OCI-M2 (cell line): ENCODE results near the gene TXK.
"Not testable (repeated sequence)": the region's sequence is repeated elsewhere in the genome, so short reads cannot be mapped to it uniquely, and the experiment has no call there.

ENCODE experiments used
- DNase-seq: peaks from one replicate; lab custom pipeline; 2025; ENCODE audit not compliant: unreplicated experiment; lab: John Stamatoyannopoulos, UW

Gene TXK

DNA sequence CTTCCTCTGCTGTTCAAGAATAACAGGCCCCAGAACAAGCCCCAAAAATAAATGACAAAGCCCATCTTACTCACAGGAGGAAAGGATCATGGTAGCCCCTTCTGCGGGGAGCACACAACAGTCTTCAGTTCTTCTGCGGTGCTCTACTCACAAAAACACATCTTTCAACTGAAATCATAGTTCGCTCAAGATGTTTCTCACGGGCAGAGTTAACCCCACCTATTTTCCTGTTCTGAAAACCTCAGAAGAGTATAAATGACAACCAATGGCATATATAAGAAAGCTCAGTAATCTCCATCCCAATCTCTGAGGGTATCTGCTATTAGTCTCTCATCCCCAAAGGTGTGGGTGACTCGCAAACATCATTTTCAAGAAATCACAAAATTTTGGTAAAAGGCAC lies at the start of gene TXK:
Gene TXK, minus strand, starts transcription at position 170 of the 400 bp plus-strand sequence. Its CDS starts 80 bp downstream, at position 90.
- DNase-seq: no peak

DNA sequence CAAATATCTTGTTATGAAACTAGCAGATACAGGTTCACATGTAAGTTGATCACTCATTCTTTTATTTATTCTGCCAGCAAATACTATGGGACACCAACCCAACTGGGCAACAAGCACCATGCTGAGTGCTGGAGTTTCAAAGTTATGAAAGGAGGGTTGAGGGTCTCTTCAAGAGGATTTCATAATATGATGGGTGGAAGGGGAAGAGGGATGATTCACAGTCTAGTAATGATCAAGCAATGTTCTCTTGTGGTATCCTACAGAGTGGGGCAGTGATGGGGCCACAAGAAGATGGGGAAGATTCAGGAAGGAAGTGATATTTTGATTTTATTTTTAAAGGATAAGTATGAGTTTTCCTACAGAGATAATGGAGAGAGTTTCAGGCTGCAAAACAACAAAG lies 46.2 kb upstream of the TXK start:
- DNase-seq: no peak

DNA sequence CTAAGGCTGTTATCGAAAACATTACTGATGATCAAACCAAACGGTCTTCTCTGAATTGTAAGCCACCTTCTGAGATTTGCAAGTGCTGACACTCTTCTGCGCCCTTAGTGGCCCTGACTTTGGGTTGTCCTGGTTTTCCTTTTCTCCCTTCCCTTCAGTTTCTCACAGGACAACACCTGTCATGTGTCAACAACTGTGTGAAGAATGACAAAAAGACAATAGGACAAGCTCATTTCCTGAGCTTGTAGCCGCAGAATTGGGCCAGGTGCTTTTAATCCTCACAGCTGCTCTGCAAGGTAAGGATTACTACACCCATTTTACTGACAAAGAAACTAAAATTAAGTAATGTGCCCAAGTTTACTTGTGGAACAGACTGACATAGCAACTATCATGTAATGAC lies 44.9 kb upstream of the TXK start:
- no peak for DNase-seq

DNA sequence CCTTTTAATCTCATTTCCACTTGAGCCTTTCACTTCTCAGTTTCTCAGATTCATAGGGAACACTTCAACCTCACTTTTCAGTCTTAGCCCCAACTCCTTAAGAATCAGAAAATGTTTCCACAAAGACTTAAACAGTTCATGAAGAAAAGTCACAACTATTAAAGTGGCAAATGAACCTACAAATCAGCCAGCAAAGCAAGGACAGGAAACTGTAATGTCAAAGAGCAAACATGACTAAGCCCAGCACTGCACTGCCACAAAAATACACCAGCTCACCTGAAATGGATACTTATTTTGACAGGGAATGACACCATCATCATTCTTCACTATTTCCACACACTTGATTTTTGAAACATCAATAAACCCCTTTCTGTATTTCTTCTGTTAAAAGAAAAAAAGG lies 41.8 kb upstream of the TXK start:
- no peak for DNase-seq

DNA sequence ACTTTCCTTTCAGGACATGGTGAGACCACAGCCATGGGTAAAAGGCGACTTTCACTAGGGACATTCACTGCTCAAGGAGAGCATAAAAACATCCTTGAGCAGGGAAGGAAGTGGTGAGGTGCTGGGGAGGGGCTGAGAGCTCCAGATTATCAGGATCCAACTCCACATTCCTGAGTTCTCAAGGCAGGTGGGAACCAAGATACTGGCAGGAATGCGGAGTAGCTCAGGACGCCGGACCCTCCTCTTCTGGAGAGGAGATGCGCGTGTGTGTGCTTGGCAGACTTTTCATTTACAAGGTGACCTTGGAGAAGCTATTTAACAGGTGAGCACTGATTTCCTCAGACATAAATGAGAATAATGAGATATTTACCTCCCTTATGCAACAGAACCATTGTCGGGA lies 41.3 kb upstream of the TXK start:
- DNase-seq: no peak

DNA sequence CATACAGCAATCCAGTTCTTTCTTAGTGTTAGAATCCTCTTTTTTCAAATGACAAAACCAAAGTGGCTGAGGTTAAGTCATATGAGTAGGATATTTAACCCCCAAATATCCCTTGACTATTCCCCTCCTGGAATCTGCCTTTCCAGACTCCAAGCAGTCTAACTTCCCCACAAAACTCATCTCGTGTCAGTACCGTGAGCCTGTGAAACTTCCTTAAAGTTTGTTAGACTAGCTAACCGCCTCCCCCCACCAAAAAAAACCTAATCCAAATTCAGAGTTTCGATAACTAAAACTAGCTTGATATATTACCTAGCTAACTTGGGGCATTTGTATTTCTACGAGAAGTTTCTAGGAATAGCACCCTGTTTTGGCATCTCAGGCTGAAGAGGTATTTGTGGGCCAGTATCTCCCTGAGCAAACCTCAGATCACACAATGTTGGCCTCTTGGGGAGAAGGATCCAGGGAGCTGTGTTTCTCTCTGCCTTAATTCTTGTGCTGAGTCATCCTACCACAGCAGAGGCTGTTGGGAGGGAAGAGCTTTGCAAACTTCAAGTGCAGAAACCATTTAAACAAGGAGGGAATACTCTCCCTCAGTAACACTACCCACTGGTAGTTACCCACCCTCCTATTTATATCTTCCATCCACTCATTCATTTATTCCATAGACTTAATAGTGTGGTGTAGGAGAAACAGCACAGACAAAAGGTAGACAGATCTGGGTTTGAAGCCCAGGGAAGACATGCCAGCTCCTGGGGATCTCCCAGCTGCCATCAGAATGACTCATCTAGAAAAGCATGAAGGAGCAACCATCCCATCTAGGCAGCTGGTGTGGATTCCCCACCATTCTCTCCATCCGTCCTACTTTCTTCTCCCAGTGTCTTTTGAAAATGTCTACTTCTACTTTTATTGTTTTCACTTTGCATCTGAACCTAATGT lies 39.3 kb upstream of the TXK start:
- no peak for DNase-seq

DNA sequence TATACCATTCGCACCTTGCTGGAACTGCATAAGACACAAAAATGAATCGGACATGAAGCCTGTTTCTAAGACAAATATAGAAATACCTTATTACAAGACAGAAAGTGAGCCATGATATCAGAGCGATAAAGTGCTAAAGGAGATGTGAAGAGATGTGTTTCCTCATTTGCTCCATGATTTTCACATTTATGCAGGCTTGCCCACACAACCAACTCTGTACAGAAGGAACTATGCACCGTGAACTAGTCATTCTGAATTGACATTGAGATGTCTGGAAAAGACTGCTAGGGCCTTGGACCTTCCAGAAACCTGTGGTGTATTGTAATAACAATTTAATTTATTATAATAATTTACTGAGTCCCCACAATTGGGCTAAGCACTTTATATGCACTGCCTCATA lies 38.6 kb upstream of the TXK start:
- no peak for DNase-seq

DNA sequence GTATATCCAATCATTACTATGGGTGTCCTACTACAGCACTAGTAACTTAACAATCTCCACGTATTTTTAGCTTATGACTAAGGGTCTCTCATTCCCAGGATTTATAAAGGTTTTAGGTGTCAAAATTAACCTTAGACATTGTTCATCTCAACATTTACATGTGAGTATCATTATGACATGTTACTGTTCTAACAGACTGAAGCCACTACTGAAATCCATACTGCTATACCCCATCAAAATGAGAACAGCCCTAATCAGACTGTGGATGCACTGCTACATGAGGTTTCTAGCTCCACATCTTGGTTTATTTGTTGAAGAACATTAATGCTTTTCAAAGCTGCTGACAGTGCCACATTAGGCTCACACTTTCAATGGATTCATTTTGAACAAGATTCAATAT lies 35.6 kb upstream of the TXK start:
- DNase-seq: no peak

DNA sequence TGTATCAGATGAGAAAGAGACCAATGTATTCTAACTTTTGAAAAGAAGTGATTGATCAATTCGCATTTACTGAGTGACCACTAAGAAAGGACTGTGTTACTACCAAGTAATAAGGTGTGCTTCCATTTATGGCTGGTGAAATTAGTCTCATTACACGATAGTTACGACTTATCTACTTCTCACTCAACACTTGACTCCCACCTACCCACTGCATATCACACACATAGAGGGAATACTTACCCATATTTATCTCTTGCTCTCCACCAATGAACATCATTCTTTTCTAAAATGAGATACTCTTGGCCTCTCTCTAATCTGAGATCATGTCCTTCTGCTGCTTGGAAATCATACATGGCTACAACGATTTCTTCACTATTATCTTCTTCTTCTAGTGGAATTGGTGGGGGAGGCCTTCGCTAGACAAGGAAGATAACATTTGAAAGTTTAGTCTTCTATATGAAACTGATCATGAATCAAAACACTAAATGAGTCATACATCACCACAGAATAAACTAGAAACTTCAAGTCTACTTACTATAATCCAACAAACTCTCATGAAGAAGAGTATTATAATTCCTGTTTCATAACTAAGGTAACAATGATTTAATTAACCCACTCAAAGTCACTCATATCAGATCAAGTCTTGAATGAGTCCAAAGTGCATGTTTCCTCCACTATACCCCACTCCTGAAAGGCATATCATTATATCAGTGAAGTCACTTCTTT lies 33.7 kb upstream of the TXK start:
- no peak for DNase-seq

DNA sequence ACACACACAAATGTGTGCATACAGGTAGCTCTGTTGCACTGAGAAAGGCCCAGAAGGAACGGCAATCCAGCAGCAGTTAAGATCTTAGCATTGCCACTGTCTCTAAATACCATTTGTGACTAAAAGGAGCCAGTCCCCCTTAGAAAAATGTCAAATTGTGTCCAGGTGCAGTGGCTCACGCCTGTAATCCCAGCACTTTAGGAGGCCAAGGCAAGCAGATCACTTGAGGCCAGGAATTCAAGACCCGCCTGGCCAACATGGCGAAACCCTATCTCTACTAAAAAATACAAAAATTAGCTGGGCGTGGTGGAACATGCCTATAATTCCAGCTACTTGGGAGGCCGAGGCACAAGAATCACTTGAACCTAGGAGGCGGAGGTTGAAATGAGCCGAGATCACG lies 30.5 kb upstream of the TXK start:
- DNase-seq: not testable (repeated sequence)

DNA sequence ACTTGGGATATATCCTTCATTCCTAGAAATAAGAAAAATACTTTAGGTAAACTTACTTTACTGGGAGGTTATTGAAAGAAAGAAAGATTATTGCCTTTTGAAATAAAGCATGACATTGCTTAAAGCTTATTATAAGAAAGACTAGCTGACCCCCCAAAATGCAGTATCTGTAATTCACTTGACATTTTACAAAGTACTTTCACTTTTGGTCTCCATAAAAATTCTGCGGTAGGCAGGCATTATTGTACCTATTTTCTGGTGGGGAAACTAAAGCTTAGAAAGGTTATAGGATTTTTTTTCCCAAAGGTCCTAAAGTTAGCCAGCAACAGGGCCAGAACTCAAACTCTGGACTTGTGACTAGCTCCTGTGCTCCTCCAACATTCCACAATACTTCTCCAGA lies 29.7 kb upstream of the TXK start:
- DNase-seq: no peak

DNA sequence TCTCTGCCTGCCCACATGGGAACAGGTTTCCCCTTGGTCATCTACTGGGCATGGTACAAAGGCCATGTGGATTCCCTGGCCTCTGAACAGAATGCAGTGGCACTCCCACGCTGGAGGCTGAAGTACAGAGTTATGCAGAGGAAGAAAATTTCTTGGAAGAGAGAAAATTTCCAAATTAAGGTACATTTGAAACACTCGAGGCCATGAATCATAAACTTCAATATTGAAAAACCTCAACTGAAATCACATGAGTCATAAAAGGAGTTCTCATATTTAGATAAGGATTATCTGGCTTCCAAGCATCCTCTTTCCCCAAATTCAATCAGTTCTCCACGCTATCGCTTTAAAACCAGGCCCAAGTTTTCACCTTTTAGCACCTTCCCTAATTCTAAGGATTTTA lies 28.1 kb upstream of the TXK start:
- DNase-seq: no peak

DNA sequence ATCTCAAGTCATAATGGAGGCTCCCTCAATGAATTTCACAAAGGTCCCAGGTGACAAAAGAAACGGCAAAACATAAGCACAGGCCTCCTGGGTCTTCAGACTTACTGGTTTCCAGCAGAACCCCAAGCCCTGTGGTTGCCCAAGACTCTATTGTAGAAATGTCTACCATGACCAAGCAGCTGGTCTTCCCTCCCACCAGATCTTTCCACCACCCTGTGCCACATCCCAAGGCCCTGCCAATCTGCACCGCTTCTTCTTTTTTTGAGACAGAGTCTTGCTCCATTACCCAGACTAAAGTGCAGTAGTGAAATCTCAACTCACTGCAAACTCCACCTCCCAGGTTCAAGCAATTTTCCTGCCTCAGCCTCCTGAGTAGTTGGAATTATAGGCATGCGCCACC lies 23.2 kb upstream of the TXK start:
- no peak for DNase-seq

DNA sequence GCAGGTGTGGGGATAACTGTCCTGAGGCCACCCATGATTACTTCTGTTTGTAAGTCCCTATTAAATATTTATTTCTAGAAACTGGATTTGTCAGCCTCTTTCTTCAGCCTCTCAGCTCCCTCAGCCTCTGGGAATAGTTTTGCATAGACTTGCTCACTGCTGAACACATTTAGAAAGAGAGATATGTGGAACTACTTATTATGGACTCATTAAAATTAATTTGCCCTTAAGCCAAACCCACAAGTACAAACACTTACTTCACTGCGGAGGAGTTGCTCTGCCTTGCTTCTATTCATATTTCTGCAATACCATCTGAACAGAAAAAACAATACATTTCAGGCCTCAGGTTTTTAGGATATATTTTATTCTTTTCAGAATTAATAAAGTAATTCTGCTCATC lies 22.4 kb upstream of the TXK start:
- no peak for DNase-seq

DNA sequence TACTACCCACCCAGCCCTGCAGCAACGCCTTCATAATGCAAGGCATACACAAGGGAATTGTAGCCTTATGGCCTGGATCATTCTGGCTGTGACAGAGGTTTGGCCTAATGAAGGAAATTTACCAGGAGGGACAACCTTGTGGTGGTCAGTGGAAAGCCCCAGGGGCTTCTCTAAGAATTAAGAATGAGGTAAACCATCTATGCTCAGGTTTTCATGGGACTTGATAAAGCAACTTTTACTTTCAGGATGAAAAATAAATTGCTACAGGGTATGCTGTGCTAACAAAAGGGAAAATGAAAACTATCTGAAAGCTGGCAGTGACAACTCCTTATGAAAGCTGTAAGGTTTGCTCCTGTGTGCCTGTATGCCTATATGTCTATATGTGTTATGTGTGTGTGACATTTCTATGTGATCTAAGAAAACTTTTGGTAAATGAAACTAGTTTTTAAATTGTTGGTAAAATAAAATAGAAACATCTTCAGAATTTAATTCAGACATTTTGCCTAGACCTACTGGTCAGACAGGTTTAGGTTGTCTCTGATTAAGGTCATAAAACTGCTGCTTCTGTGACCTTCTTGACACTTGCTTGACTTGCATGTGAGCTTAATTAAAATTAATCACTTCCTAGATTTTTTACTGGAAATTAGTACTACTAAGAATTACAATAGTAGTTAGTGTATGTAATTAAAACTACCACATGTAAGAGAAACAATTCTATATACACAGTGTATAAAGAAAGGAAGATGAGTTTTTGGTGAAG lies 19.9 kb upstream of the TXK start:
- no peak for DNase-seq

DNA sequence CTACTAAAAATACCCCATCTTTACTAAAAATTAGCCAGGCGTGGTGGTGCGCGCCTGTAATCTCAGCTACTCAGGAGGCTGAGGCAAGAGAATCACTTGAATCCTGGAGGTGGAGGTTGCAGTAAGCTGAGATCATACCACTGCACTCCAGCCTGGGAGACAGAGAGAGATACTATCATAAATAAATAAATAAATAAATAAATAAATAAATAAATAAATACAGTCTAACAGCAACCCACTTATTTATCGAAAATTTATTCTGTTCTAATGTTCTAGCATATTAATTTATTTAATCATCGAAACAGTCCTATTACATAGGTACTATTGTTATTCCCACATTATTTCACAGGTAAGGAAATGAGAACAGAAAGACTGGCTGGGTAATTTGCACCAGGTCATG lies 18.2 kb upstream of the TXK start:
- no peak for DNase-seq

DNA sequence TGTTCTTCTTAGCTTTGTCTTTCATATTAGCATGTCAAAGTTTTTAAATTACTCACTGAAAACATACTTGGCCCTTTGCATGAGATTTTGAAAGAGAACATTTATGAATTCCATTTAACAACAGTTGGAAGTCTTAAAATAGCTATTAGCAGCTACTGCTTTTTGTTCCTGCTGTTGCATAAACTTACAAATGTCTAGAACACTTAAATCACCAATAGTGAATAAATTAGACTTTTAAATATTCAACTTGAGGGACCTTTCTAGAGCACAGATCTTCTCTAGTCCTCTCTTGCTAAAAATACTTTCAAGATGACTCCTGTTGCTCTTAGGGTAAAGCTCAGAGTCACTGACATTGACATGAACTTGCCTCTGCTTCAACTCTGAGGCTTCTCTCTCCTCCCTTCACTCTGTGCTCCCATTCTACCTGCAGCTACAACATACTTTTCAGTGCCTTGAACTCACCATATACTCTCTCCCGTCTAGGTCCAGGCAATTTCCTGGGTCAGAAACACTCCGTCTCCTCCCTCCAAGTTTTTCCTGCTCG lies 15.8 kb upstream of the TXK start:
- DNase-seq: no peak

DNA sequence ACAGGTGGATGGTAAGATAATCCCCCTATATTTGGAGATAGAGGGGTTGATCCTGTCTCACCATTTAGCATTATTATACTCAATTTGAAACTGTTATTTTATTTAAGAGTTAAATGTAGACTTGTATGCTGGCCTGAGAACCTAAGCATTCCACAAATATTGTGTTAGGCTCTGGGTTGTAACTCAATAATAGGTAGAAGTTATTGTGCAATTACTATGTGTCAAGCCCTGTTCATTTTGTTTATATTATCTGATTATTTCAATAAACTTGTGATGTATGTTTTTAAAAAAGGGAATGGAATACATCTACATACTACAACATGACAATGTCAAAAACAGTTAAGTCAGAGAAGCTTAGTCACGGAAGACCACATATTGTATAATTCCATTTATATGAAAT lies 13.6 kb upstream of the TXK start:
- no peak for DNase-seq

DNA sequence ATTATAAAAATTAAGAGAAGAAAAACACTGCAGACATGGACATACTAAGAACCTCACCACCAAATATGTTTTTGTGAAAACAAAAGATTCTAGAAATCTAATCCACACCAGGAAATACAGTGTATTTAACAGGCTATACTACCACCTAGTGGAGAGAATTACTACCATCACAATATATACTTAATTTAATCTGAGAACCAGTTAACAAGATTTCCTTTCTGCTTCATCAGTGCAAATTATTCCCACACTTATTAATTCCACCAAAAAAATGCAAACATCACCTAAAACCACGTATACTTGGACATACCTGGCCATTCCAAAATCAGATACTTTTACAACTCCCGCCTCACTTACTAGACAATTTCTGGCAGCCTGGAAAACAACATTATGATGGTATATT lies 7.0 kb upstream of the TXK start:
- DNase-seq: no peak

DNA sequence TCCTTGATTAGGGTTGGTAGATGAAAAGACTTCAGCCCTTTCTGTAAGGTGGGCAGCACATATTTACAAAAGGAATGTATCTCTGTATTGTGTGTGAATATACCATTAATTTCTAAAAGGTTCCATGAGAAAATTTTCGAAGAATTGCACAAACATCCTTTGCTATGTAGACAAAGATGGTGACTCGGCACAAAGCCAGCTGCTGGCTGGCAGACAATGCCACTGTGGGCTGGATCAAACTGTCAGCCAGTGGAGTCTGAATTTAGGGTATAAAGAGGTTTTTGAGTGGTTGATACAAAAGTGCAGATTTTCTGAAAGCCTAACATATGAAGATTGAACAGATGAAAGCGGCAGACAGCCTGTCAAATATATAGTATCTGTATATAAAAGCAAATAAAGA lies 5.6 kb upstream of the TXK start:
- DNase-seq: no peak

DNA sequence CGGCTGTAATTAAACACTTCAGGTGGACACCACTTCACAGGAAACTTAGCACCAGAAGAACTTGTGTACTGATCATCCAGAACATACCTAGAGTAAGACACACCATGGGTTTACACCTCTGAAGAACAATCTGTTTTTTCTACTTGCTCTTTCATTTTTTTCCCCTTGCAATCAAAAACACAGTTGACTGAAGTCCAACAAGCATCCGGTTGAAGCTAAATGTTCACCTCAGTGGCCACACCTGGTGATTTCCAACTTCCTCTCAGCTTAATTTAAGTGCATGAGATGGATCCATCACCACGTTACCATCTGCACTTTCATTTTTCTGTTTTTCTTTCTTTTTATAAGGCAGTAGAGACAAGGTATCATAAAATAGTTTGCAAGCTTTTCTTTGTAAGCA lies 4.9 kb upstream of the TXK start:
- no peak for DNase-seq
